Measurements from ENCODE around the gene CD19. TPM values are rescaled to one million over a fixed set of nuclear protein-coding genes. Genes with fewer than 3 reads are reported as not detected.

CD19 gene
- total and polyA plus RNA-seq, 10 of the 15 experiments (the other 5 are each of a cell fraction or from before 2014, with no cell fraction given) = 1.2 to 125 (median 77.2) TPM

GRCh38 chr16:28891964-28892890 lies 39.5 kb upstream of the CD19 start (continued):
- TF ChIP-seq PKNOX1 (IDR thresholded peaks at IDR 0.05) (no peak), IRF3 (IDR thresholded peaks at IDR 0.05) (no peak), ELK1 (IDR thresholded peaks at IDR 0.05; ENCODE audit: low read depth, low read length) (no peak), IRF5 (IDR thresholded peaks at IDR 0.05; ENCODE audit: borderline replicate concordance) (no peak), FOXM1 (IDR thresholded peaks at IDR 0.05; ENCODE audit: low read depth, low read length) (no peak), KAT2A (conservative IDR thresholded peaks at IDR 0.05; ENCODE audit: control insufficient read depth, low read depth, low read length) (no peak), SPI1 (IDR thresholded peaks at IDR 0.05; ENCODE audit: borderline replicate concordance, insufficient read depth, low read depth, low read length) (no peak)

Data from GM12878 (cell line).